ENCODE results near the gene TRAF2.

DNA sequence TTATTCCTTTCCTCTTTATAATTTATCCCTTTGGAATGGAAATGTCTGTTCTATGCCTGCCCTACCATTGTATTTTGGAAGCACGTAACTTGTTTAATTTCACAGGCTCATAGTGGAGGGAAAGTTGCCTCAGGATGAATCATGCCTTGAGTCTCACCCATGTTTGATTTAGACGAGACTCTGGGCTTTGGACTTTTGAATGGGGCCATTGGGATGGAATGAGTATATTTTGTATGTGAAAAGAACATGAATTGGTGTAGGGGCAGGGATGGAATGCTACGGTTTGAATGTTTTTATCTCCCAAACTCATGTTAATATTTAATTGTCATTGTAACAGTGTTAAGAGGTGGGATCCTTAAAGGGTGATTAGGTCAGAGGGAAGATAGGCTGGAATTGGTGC is 48.0 kb downstream of the TRAF2 start:
- TF ChIP-seq, protein P1, sequence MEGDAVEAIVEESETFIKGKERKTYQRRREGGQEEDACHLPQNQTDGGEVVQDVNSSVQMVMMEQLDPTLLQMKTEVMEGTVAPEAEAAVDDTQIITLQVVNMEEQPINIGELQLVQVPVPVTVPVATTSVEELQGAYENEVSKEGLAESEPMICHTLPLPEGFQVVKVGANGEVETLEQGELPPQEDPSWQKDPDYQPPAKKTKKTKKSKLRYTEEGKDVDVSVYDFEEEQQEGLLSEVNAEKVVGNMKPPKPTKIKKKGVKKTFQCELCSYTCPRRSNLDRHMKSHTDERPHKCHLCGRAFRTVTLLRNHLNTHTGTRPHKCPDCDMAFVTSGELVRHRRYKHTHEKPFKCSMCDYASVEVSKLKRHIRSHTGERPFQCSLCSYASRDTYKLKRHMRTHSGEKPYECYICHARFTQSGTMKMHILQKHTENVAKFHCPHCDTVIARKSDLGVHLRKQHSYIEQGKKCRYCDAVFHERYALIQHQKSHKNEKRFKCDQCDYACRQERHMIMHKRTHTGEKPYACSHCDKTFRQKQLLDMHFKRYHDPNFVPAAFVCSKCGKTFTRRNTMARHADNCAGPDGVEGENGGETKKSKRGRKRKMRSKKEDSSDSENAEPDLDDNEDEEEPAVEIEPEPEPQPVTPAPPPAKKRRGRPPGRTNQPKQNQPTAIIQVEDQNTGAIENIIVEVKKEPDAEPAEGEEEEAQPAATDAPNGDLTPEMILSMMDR (conservative IDR thresholded peaks at IDR 0.05 in 1 of 2, IDR thresholded peaks at IDR 0.05 in 1 of 2; ENCODE audit: extremely low read depth in 1 of 2, insufficient read depth in 1 of 2, low read depth in 1 of 2, low read length in 2 of 2): no peak
- TF ChIP-seq EZH2 (IDR thresholded peaks at IDR 0.05; ENCODE audit: borderline replicate concordance, low read length): no peak
